GM12878 (cell line): ENCODE results near the gene SETD1A. TPM values are rescaled to one million over a fixed set of nuclear protein-coding genes. Genes with fewer than 3 reads are reported as not detected.

Experiments
- ASH2L ChIP-seq: fragments of 300-600, 200-600 bp; sonication (generic); IDR thresholded peaks from 2 replicates; pipeline ENCODE4 v1.6.1; 2017; ENCODE audit warnings: low read depth, mild to moderate bottlenecking, borderline replicate concordance
- BCLAF1 ChIP-seq: fragments of 450-650 bp; IDR thresholded peaks from 2 replicates; pipeline ENCODE4 v1.6.1; 2017; ENCODE audit warnings: antibody characterized with exemption, mild to moderate bottlenecking, moderate library complexity
- CHD2 ChIP-seq: IDR thresholded peaks from 2 replicates; pipeline ENCODE4 v1.6.1; 2011; ENCODE audit warnings: low read depth, low read length, improper control_type of control experiment, borderline replicate concordance
- E2F4 ChIP-seq: IDR thresholded peaks from 2 replicates; pipeline ENCODE4 v1.6.1; 2012; ENCODE audit warnings: low read depth, low read length, improper control_type of control experiment
- E2F8 ChIP-seq: fragments of 450-650 bp; IDR thresholded peaks from 2 replicates; pipeline ENCODE4 v1.6.1; 2018; ENCODE audit warnings: mild to moderate bottlenecking, low read depth, moderate library complexity; ENCODE audit not compliant: partially characterized antibody
- ESRRA ChIP-seq: IDR thresholded peaks from 2 replicates; pipeline ENCODE4 v1.6.1; 2012; ENCODE audit warnings: mild to moderate bottlenecking, low read length, improper control_type of control experiment
- IKZF2 ChIP-seq, 2 experiments: fragments of 450-650 bp; IDR thresholded peaks; 2 replicates each; pipeline ENCODE4 v1.6.1; 2017; ENCODE audit warnings: mild to moderate bottlenecking in 2 of 2, moderate library complexity in 2 of 2
- MTA3 ChIP-seq: IDR thresholded peaks from 2 replicates; pipeline ENCODE4 v1.6.1; 2012; ENCODE audit warnings: low read length, inconsistent platforms, borderline replicate concordance
- MXI1 ChIP-seq: fragments of 150-350 bp; IDR thresholded peaks from 2 replicates; pipeline ENCODE4 v1.6.1; 2011; ENCODE audit warnings: low read depth, mild to moderate bottlenecking, inconsistent platforms, low read length, improper control_type of control experiment
- NFYB ChIP-seq: IDR thresholded peaks from 2 replicates; pipeline ENCODE4 v1.6.1; 2011; ENCODE audit warnings: low read depth, mild to moderate bottlenecking, low read length, improper control_type of control experiment, moderate library complexity; ENCODE audit not compliant: insufficient read depth
- PAX8 ChIP-seq: fragments of 450-650 bp; IDR thresholded peaks from 2 replicates; pipeline ENCODE4 v1.6.1; 2017; ENCODE audit warnings: mild to moderate bottlenecking, moderate library complexity
- RELB ChIP-seq: fragments of 450-650 bp; IDR thresholded peaks from 2 replicates; pipeline ENCODE4 v1.6.1; 2017; ENCODE audit warnings: low read depth, mild to moderate bottlenecking, moderate library complexity
- REST ChIP-seq: IDR thresholded peaks from 2 replicates; pipeline ENCODE4 v1.6.1; 2012; ENCODE audit warnings: mild to moderate bottlenecking, low read depth, low read length
- RFX5 ChIP-seq: IDR thresholded peaks from 2 replicates; pipeline ENCODE4 v1.6.1; 2011; ENCODE audit warnings: low read depth, low read length, improper control_type of control experiment
- SIX5 ChIP-seq: IDR thresholded peaks from 2 replicates; pipeline ENCODE4 v1.6.1; 2011; ENCODE audit warnings: mild to moderate bottlenecking, low read depth, low read length, moderate library complexity; ENCODE audit not compliant: severe bottlenecking
- SMAD1 ChIP-seq: fragments of 450-650 bp; IDR thresholded peaks from 2 replicates; pipeline ENCODE4 v1.6.1; 2018; ENCODE audit warnings: mild to moderate bottlenecking, low read depth; ENCODE audit not compliant: partially characterized antibody
- TCF12 ChIP-seq: IDR thresholded peaks from 2 replicates; pipeline ENCODE4 v1.6.1; 2011; ENCODE audit warnings: low read depth, mild to moderate bottlenecking, low read length
- ZNF274 ChIP-seq: IDR thresholded peaks from one replicate; pipeline ENCODE4 v1.8.0; 2011; ENCODE audit not compliant: insufficient read length, insufficient read depth
- polyA plus RNA-seq, 11 experiments: library from polyadenylated mRNA; depleted of rRNA in 4 of 11; unstranded in 6 of 11; stranded (reverse) in 5 of 11; fragments of >200 nt; fragmentation: Nextera tagmentation in 4 of 11; fragmentation: Illumina TruSeq in 1 of 11; extraction: Ambion mirVana in 4 of 11; extraction: Trizol in 1 of 11; gene quantifications; 1 replicate in 1 of 11; 2 replicates in 10 of 11; pipeline versions ENCODE4 v1.2.1 to v1.2.3, GENCODE V29; 2011 to 2016; ENCODE audit warnings: inconsistent platforms in 2 of 11, missing spikeins in 2 of 11, low read depth in 1 of 11
- total RNA-seq, 4 experiments: library from RNA; depleted of rRNA in 3 of 4; stranded (reverse); fragments of >200 nt in 3 of 4; fragmentation: Illumina TruSeq in 1 of 4; extraction: Trizol in 1 of 4; gene quantifications; 2 replicates each; pipeline versions ENCODE4 v1.2.1 to v1.2.3, GENCODE V29; 2013 to 2021

Gene SETD1A
- total and polyA plus RNA-seq, 10 of the 15 experiments (the other 5 are each of a cell fraction or from before 2014, with no cell fraction given): 0.02 to 25.9 (median 4.9) TPM

GRCh38 chr16:30996324-30996984 lies 38.9 kb downstream of the SETD1A start (continued):
- TF ChIP-seq SIX5: no peak
- TF ChIP-seq TCF12: 0 out of 2 replicates have a peak, but pooled peaks have one; percentile 6
- TF ChIP-seq REST: no peak
- TF ChIP-seq IKZF2 (IDR thresholded peaks at IDR 0.05): peak in 1 of 2 experiments; percentile 60; a peak in 2 of 4 replicates
- TF ChIP-seq PAX8: no peak
- TF ChIP-seq ASH2L: no peak
- TF ChIP-seq ESRRA: no peak
- no peak for TF ChIP-seq MXI1
- TF ChIP-seq BCLAF1: no peak
- no peak for TF ChIP-seq CHD2
- TF ChIP-seq NFYB: no peak
- no peak for TF ChIP-seq RFX5
- TF ChIP-seq E2F8: no peak
- TF ChIP-seq ZNF274: no peak
- TF ChIP-seq MTA3: no peak
- no peak for TF ChIP-seq E2F4
- 0 out of 2 replicates have a peak, but pooled peaks have one; percentile 44 for TF ChIP-seq RELB
- TF ChIP-seq SMAD1: no peak
